Tibial nerve (tissue), 4 donors: ENCODE measurements around the gene HLCS. TPM values are rescaled to one million over a fixed set of nuclear protein-coding genes. Genes with fewer than 3 reads are reported as not detected.

Experiments
- DNase-seq, 2 donors: peaks; one replicate each; pipeline ENCODE4 v3.0.0-alpha.2; 2019; ENCODE audit warnings: low spot score in 2 of 2
- H3K27ac ChIP-seq, 4 donors: fragments of 200-600 bp; sonication (generic) in 3 of 4; one replicate each; pipeline ENCODE4 v1.5.1; 2017 to 2019; ENCODE audit warnings: mild to moderate bottlenecking in 1 of 4
- H3K27me3 ChIP-seq, 2 donors: fragments of 200-600 bp; sonication (generic) in 1 of 2; one replicate each; pipeline versions ENCODE4 v1.5.1 to v1.6.0; 2017 to 2019
- H3K36me3 ChIP-seq, 3 donors: fragments of 200-600 bp; sonication (generic); one replicate each; pipeline ENCODE4 v1.5.1; 2018 to 2019
- H3K4me1 ChIP-seq, 4 donors: fragments of 200-600 bp; sonication (generic) in 3 of 4; one replicate each; pipeline ENCODE4 v1.5.1; 2017 to 2019
- H3K4me3 ChIP-seq, 4 donors: fragments of 200-600 bp; sonication (generic) in 3 of 4; one replicate each; pipeline ENCODE4 v1.5.1; 2017 to 2019; ENCODE audit warnings: mild to moderate bottlenecking in 1 of 4, moderate library complexity in 1 of 4
- H3K9me3 ChIP-seq, 4 donors: fragments of 200-600 bp; sonication (generic) in 3 of 4; one replicate each; pipeline ENCODE4 v1.5.1; 2017 to 2019
- CTCF ChIP-seq, 5 experiments: fragments of 200-600 bp in 3 of 5; fragments of 450-650 bp in 2 of 5; sonication (generic) in 3 of 5; IDR thresholded peaks; one replicate each; pipeline ENCODE4 v1.5.1; 2016 to 2019; ENCODE audit warnings: antibody characterized with exemption in 5 of 5, mild to moderate bottlenecking in 3 of 5, moderate library complexity in 2 of 5
- EP300 ChIP-seq, 2 donors: sonication (generic); formaldehyde crosslinking; IDR thresholded peaks; one replicate each; pipeline ENCODE4 v1.6.1; 2017; ENCODE audit warnings: antibody characterized with exemption in 2 of 2, mild to moderate bottlenecking in 1 of 2
- POLR2A ChIP-seq, 2 donors: fragments of 450-650 bp; IDR thresholded peaks; one replicate each; pipeline ENCODE4 v1.6.1; 2017; ENCODE audit warnings: antibody characterized with exemption in 2 of 2, mild to moderate bottlenecking in 2 of 2, moderate library complexity in 2 of 2
- WGBS, 2 donors: methylation state at CpG; one replicate each; pipeline ENCODE4 v1.1.5; 2018; 5-methylcytosine and 5-hydroxymethylcytosine counted together
- total RNA-seq, 4 donors: library from RNA; depleted of rRNA; stranded (reverse); fragments of >200 nt; gene quantifications; one replicate each; pipeline ENCODE4 v1.1.0, GENCODE V29; 2016

The HLCS gene
- total RNA-seq, 4 donors from 2014 or later: 14.4 to 19.0 (median 17.4) TPM

DNA sequence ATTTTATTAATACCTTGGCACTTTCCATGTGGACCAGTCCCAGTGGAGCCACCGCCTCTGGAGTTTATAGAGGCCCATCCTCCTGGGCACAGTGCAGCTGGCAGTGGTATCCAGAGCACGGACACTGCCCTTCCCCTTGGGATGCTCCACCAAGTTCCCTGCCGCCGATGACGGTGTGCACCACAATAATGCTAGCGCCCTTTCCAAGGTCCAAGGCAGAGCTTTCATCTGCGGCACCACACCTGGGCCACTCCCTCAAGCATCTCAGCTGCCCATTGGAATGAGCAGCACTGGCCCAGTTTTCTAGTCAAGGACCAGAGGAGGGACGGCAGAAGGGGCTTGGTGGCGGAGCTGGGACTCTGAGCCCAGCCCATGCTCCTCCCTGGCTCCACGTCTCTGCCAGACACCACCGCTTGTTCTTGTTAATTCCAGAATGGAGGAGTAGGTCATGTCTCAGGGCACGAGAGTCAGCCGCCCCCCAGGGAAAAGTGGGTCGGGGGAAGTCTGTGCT, 243.0 kb downstream of the HLCS start:
- Histone ChIP-seq H3K36me3 (no peaks in the 10 kb centered on the region), H3K27me3 (no peaks in the 10 kb centered on the region)
- DNase-seq: no peak

DNA sequence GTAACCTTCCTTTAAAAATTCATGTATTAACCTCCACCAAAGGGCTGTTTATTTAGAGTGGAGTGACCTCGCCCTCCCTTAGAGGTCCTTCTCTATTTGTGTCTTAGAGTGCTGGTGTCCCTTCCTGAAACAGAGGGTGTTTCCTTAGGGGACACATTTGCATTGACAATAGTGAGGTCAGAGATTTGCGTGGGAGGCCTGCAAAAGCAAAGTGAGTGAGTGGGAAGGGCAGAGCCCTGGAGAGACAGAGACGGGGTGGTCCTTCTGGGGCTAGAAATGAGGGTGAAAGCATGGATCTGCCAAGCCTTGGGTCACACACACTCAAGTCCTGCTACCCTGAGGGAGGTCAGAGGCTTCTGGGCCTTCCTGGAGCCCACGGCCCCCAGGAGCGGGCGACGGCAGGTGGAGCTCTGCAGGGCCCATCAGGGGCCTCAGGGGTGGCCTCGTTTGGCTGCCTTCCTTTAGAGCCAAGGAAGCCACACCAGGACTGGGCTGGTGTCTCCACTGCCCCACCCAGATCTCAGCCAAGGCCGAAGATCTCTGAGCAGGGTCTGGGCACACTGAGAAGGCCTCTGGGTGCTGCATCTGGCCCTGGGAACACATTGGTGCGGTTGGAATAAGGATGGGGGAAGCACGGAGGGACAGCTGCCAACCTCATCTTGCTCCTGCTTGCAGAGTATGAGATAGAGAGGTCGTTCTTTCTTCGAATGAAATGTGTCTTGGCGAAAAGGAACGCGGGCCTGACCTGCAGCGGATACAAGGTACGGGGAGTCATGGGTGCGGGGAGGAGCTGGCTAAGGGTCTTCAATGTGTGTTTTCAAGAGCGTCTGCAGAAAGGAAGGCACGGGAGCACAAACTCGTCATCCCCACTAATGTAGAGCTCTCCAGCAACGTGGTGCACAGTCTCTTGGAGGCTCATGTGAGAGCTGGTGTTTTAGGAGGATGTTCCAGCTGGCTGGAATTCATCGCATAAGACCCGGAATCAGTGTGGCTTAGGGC, 243.8 kb downstream of the HLCS start:
- Histone ChIP-seq H3K4me1 (peaks cover 0 to 11% (median 0%) of the 10 kb centered on the region in 4 donors), H3K4me3 (no peak overlapping the region), H3K9me3 (no peaks in the 10 kb centered on the region), H3K36me3 (no peaks in the 10 kb centered on the region), H3K27ac (no peak overlapping the region), H3K27me3 (peaks cover 0 to under 1% of the 10 kb centered on the region in 2 donors)
- no peak for DNase-seq
- no peak for TF ChIP-seq EP300 (IDR thresholded peaks at IDR 0.05)
- TF ChIP-seq CTCF (IDR thresholded peaks at IDR 0.05): no peak
- no peak for TF ChIP-seq POLR2A (IDR thresholded peaks at IDR 0.05)
- WGBS, 2 donors: 87 to 90% methylated on average over 21 to 25 of the region's 25 CpGs

More for the DNA sequence above, 243.0 kb downstream of the HLCS start:
- Histone ChIP-seq H3K4me1 (peaks cover 0 to 11% (median 0%) of the 10 kb centered on the region in 4 donors), H3K27ac (no peak overlapping the region), H3K4me3 (no peak overlapping the region), H3K9me3 (no peaks in the 10 kb centered on the region)
- WGBS, 2 donors: 79 to 80% methylated on average over 14 of the region's 14 CpGs
- no peak for TF ChIP-seq CTCF (IDR thresholded peaks at IDR 0.05)
- no peak for TF ChIP-seq POLR2A (IDR thresholded peaks at IDR 0.05)
- no peak for TF ChIP-seq EP300 (IDR thresholded peaks at IDR 0.05)

GRCh38 chr21:36721817-36722216, 244.7 kb downstream of the HLCS start:
- H3K27me3 ChIP-seq: peaks cover 0 to 7% of the 10 kb centered on the region in 2 donors
- H3K4me3 ChIP-seq: no peak overlapping the region
- TF ChIP-seq EP300 (IDR thresholded peaks at IDR 0.05) (no peak), CTCF (IDR thresholded peaks at IDR 0.05) (no peak), POLR2A (IDR thresholded peaks at IDR 0.05) (no peak)
- H3K27ac ChIP-seq: no peak overlapping the region
- peaks cover 0 to 11% (median 0%) of the 10 kb centered on the region in 4 donors for H3K4me1 ChIP-seq
- 87 to 89% methylated on average over 7 of the region's 7 CpGs for WGBS, 2 donors
- no peak for DNase-seq
- H3K36me3 ChIP-seq: no peaks in the 10 kb centered on the region
- no peaks in the 10 kb centered on the region for H3K9me3 ChIP-seq

DNA sequence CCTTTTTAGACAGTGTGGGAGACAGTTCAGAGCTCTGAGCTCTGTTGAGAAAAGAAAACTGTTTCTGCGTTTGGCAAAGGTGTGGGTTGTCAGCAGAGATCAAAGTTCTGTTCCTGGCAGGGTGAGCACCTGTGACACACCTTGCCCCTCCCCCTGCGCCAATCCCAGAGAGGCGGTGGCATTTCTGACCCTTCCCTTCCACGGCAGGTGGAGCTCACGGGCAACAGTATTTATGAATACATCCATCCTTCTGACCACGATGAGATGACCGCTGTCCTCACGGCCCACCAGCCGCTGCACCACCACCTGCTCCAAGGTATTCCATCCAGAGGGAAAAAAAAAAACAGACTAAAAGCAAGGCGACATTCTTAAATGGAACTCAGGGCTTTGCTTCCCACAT, 246.9 kb downstream of the HLCS start:
- no peak for DNase-seq
- peaks cover 0 to 11% (median 0%) of the 10 kb centered on the region in 4 donors for H3K4me1 ChIP-seq
- no peak overlapping the region for H3K4me3 ChIP-seq
- TF ChIP-seq EP300 (IDR thresholded peaks at IDR 0.05) (no peak), POLR2A (IDR thresholded peaks at IDR 0.05) (no peak), CTCF (IDR thresholded peaks at IDR 0.05) (no peak)
- peak overlapping the region in 1 of 4 donors; percentile 74 for H3K27ac ChIP-seq
- peaks cover 0 to 29% of the 10 kb centered on the region in 2 donors for H3K27me3 ChIP-seq
- WGBS, 2 donors: 92 to 95% methylated on average over 10 of the region's 10 CpGs
- no peaks in the 10 kb centered on the region for H3K9me3 ChIP-seq
- no peaks in the 10 kb centered on the region for H3K36me3 ChIP-seq
